Mesodermal cell (in vitro differentiated cells): ENCODE data around the gene SLIT1.

ENCODE experiments used
- H3K27ac ChIP-seq: 2 replicates; pipeline ENCODE4 v1.7.0; 2013; ENCODE audit warnings: mild to moderate bottlenecking, low read depth, low read length, moderate library complexity; ENCODE audit not compliant: severe bottlenecking
- H3K36me3 ChIP-seq: 2 replicates; pipeline ENCODE4 v1.7.1; 2013; ENCODE audit warnings: mild to moderate bottlenecking, low read length, moderate library complexity; ENCODE audit not compliant: control insufficient read depth, insufficient read depth
- H3K4me1 ChIP-seq: one replicate; pipeline ENCODE4 v1.7.1; 2013; ENCODE audit warnings: mild to moderate bottlenecking, low read length; ENCODE audit not compliant: insufficient read depth, control insufficient read depth, poor library complexity, severe bottlenecking
- H3K4me3 ChIP-seq: 2 replicates; pipeline ENCODE4 v1.7.0; 2013; ENCODE audit warnings: low read length, control low read depth, mild to moderate bottlenecking; ENCODE audit not compliant: insufficient read depth, poor library complexity, severe bottlenecking; ENCODE audit errors: extremely low read depth
- H3K9me3 ChIP-seq: 2 replicates; pipeline ENCODE4 v1.7.1; 2013; ENCODE audit warnings: mild to moderate bottlenecking, low read length, moderate library complexity; ENCODE audit not compliant: control insufficient read depth
- WGBS, 2 experiments: methylation state at CpG; one replicate each; pipeline ENCODE4 v1.1.5; 2013; ENCODE audit warnings: missing lambda C conversion rate in 2 of 2; ENCODE audit not compliant: insufficient coverage in 2 of 2; 5-methylcytosine and 5-hydroxymethylcytosine counted together

The SLIT1 gene

DNA sequence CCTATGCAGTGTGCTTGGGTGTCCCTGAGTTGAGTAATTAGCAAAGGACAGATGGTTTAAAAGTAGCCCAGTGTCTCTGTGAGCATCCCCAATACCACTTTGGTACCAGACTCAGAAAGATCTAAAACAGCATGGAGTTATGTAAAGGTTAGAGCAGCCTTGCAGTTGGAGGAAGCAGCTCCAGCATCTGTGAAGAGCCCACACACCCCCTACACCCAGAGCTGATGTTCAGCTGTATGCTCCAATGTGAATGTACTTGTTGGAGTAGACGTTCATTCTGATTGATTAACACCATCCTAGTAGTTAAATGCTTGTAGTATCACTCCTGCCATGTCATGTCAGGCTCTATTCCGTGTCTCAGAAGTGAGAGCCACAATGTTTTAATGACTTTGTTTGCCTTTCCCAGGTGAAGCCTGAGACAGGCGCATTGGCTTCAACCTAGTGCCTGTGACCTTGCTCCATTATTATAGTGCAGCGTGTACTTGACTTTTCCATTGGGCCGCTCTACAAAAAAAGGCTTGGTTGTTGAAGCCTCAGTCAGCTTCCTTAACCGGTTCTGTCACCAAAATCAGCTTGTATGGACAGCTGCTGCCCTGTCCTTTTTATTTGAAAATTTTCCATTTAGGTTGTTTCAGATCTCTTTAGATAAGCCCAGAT is 199.4 kb downstream of the SLIT1 start:
- Histone ChIP-seq H3K4me1 (peaks cover 7% of the 10 kb centered on the region), H3K4me3 (no peak overlapping the region), H3K36me3 (peaks cover 21% of the 10 kb centered on the region), H3K9me3 (no peaks in the 10 kb centered on the region), H3K27ac (no peak overlapping the region)
- 92 to 95% methylated on average over 5 of the region's 6 CpGs for WGBS, 2 experiments

DNA sequence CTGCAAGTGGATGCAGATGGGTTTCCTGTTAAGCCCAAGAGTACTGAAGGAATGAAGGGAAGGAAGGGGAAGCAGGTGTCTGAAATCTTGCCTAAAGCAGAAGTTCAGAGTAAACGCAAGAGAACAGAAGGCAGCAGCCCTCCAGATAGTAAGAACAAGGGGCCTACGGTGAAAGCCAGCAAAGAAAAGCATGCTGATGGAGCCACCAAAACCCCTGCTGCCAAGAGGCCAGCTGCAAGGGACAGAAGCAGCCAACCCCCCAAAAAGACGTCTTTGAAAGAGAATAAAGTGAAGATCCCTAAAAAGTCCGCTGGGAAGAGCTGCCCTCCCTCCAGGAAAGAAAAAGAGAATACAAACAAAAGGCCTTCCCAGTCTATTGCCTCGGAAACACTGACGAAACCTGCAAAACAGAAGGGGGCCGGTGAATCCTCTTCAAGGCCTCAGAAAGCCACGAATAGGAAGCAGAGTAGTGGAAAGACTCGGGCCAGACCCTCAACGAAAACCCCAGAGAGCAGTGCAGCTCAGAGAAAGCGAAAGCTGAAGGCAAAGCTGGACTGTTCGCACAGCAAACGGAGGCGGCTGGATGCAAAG is 201.1 kb downstream of the SLIT1 start:
- H3K36me3 ChIP-seq: peaks cover 28% of the 10 kb centered on the region
- peaks cover 7% of the 10 kb centered on the region for H3K4me1 ChIP-seq
- H3K27ac ChIP-seq: peak overlapping the region; percentile 25
- H3K9me3 ChIP-seq: no peaks in the 10 kb centered on the region
- no peak overlapping the region for H3K4me3 ChIP-seq
- WGBS, 2 experiments: 34 to 41% methylated on average over 9 to 12 of the region's 14 CpGs

GRCh38 chr10:96982149-96982930 is 203.4 kb downstream of the SLIT1 start:
- Histone ChIP-seq H3K4me3 (no peak overlapping the region), H3K36me3 (peaks cover 28% of the 10 kb centered on the region), H3K9me3 (no peaks in the 10 kb centered on the region), H3K27ac (no peak overlapping the region), H3K4me1 (no peaks in the 10 kb centered on the region)
- 92 to 97% methylated on average over 10 to 11 of the region's 12 CpGs for WGBS, 2 experiments

DNA sequence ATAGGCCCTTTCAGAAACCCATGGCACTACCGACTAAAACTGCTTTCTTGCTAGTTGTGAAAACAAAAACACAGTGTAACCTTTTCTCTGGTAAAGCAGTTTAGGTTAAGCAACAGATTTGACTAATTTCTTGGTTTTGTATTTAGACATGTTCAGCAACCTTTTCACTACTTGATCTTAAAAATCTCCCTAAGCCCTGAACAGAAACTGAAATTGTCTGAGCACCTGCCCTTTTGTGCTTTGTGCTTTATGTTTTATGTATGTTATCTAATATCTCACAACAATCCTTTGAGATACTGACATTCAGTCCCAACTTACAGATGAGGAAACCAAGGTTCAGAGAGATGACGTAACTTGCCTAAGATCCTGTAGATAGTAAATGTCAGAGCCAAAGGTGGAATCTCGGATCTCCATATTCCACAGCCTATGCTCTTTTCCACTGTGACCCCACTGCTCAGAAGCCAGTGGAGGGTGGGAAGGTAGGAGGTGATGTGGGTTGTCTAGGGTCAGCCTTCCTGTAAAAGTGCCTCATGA is 207.1 kb downstream of the SLIT1 start:
- Histone ChIP-seq H3K36me3 (peaks cover 28% of the 10 kb centered on the region), H3K9me3 (no peaks in the 10 kb centered on the region), H3K4me3 (no peak overlapping the region), H3K4me1 (no peaks in the 10 kb centered on the region), H3K27ac (no peak overlapping the region)
- WGBS, 2 experiments: 100% methylated on average over 1 of the region's 3 CpGs; no CpG with 5 or more reads in 1 of the 2 experiments

DNA sequence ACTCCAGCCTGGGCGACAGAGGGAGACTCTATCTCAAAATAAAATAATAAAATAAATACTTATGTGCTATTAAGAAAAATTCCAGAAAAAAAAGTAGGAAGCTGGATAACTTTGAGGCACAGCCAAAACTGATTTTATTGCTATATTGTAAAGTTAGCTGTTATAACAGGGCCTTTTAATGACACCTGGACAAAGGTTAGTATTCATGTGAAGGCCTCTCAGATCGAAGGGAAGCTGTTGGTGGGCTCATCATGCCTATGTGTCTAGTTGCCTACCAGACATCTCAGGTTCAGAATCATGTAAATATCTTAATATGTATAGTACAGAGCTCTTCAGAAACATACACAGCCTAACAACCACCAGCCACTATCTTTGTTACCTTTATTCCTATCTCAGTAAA is 210.6 kb downstream of the SLIT1 start:
- WGBS, 2 experiments: 100% methylated on average over 1 of the region's 2 CpGs; no CpG with 5 or more reads in 1 of the 2 experiments
- H3K9me3 ChIP-seq: no peaks in the 10 kb centered on the region
- H3K27ac ChIP-seq: no peak overlapping the region

DNA sequence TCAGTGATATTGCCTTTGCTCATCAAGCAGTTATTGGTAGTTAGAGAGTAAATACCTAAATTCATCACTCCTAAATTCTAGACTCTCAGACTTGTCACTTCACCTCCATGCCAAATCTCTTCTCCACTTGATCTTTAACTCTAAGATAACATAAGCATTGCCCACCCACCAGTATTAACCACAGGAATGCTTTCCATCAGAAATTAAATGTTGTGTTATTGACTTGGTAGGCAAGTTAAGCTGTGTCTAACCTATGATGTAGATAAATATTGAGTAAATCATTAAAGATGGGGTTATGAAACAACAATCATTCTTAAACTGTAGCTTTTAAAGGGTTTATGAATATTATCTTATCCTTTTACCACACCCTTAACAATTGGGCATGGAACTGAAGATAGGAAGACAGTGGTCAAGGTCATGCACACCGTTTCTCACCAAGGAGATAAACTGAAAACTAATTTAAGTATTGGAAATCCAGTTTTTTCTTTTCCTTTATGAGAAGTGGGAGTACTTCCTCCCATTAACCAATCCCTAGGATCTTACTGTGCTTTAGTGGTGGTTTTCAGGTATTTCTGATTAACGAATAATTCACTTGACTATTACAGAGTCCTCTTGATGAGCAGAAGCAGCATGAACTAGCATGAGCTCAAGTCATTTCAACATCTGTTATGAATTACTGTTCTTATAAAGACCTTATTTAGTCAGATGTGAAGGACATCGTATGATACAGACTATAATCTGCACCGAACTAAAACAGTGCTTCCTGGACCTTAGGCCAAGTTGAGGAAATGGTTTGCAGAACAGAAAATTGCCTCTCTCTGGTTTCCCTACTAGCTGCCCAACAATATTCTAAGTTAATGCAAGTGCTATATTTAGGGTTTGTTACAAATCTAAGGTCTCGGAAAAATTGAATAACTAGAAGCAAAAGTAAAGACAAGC is 211.7 kb downstream of the SLIT1 start:
- Histone ChIP-seq H3K4me1 (no peaks in the 10 kb centered on the region), H3K9me3 (no peaks in the 10 kb centered on the region), H3K36me3 (no peaks in the 10 kb centered on the region), H3K27ac (no peak overlapping the region), H3K4me3 (no peak overlapping the region)
- no CpG with 5 or more reads among the region's 5 CpGs for WGBS, 2 experiments

More for the DNA sequence above, 210.6 kb downstream of the SLIT1 start:
- Histone ChIP-seq H3K4me3 (no peak overlapping the region), H3K36me3 (no peaks in the 10 kb centered on the region), H3K4me1 (no peaks in the 10 kb centered on the region)

GRCh38 chr10:96972264-96972663 is 213.5 kb downstream of the SLIT1 start:
- Histone ChIP-seq H3K4me1 (no peaks in the 10 kb centered on the region), H3K36me3 (no peaks in the 10 kb centered on the region), H3K4me3 (no peak overlapping the region), H3K9me3 (no peaks in the 10 kb centered on the region), H3K27ac (no peak overlapping the region)
- WGBS, 2 experiments: no CpG with 5 or more reads among the region's 1 CpG

GRCh38 chr10:96971324-96971723 is 214.4 kb downstream of the SLIT1 start:
- Histone ChIP-seq H3K36me3 (peaks cover 4% of the 10 kb centered on the region), H3K27ac (no peak overlapping the region), H3K9me3 (no peaks in the 10 kb centered on the region), H3K4me1 (no peaks in the 10 kb centered on the region), H3K4me3 (no peak overlapping the region)
- WGBS, 2 experiments: 100% methylated on average over 1 of the region's 2 CpGs; no CpG with 5 or more reads in 1 of the 2 experiments

GRCh38 chr10:96968682-96969423 is 216.9 kb downstream of the SLIT1 start:
- WGBS, 2 experiments: 92 to 96% methylated on average over 3 to 4 of the region's 5 CpGs
- H3K36me3 ChIP-seq: peaks cover 5% of the 10 kb centered on the region
- H3K27ac ChIP-seq: no peak overlapping the region
- H3K4me3 ChIP-seq: no peak overlapping the region
- no peaks in the 10 kb centered on the region for H3K9me3 ChIP-seq
- H3K4me1 ChIP-seq: no peaks in the 10 kb centered on the region
